Colonic mucosa (tissue), 4 donors: ENCODE measurements around the gene HPS4. TPM values are rescaled to one million over a fixed set of nuclear protein-coding genes. Genes with fewer than 3 reads are reported as not detected.

Experiments used
- DNase-seq: peaks from one replicate; pipeline ENCODE4 v3.0.0-alpha.2; 2020
- H3K27ac ChIP-seq: fragments of 200-600 bp; one replicate; pipeline ENCODE4 v1.8.0; 2021
- H3K27me3 ChIP-seq: fragments of 200-600 bp; one replicate; pipeline ENCODE4 v1.8.0; 2021
- H3K36me3 ChIP-seq: fragments of 200-600 bp; one replicate; pipeline ENCODE4 v1.8.0; 2021
- H3K4me1 ChIP-seq: fragments of 200-600 bp; one replicate; pipeline ENCODE4 v1.8.0; 2021; ENCODE audit warnings: mild to moderate bottlenecking
- H3K4me3 ChIP-seq: fragments of 200-600 bp; one replicate; pipeline ENCODE4 v1.8.0; 2021
- H3K9ac ChIP-seq, 2 donors: one replicate each; pipeline ENCODE4 v1.7.0; 2013; ENCODE audit warnings: control low read depth in 2 of 2, low read depth in 2 of 2, low read length in 2 of 2
- H3K9me3 ChIP-seq: fragments of 200-600 bp; one replicate; pipeline ENCODE4 v1.8.0; 2021
- CTCF ChIP-seq: fragments of 200-600 bp; IDR thresholded peaks from one replicate; pipeline ENCODE4 v1.8.0; 2022; ENCODE audit warnings: antibody characterized with exemption, mild to moderate bottlenecking
- intact Hi-C: fragments of 100-400 bp; cut with DNase I; formaldehyde crosslinking; loops from one replicate; pipeline ENCODE4 v1.14.1; 2022
- total RNA-seq, 2 donors: library from RNA; stranded (reverse); fragmentation: NEBNext Ultra II Directional in 1 of 2; extraction: Animal tissue kit (Norgen Biotek cat#: 25700) in 1 of 2; gene quantifications; one replicate each; pipeline ENCODE4 v1.2.1, GENCODE V29; 2021
- donor health status: healthy.
- donor health status: DM: no; HTN: no; CAD: no.
- donor health status: DM: no; HTN: no; CAD: no.

The HPS4 gene
- total RNA-seq, 2 donors from 2014 or later: 23.8 to 26.3 TPM

GRCh38 chr22:26516503-26516902, 32.9 kb upstream of the HPS4 start:
- intact Hi-C loops: no loop called here
- Histone ChIP-seq H3K27ac (no peak overlapping the region), H3K4me1 (peaks cover under 1% of the 10 kb centered on the region), H3K9me3 (no peaks in the 10 kb centered on the region), H3K36me3 (no peaks in the 10 kb centered on the region), H3K9ac (no peak overlapping the region), H3K27me3 (no peaks in the 10 kb centered on the region), H3K4me3 (no peak overlapping the region)
- no peak for DNase-seq
- no peak for TF ChIP-seq CTCF

GRCh38 chr22:26515931-26516330, 32.3 kb upstream of the HPS4 start:
- H3K36me3 ChIP-seq: no peaks in the 10 kb centered on the region
- intact Hi-C loops: no loop called here
- TF ChIP-seq CTCF: no peak
- no peaks in the 10 kb centered on the region for H3K27me3 ChIP-seq
- H3K4me1 ChIP-seq: peaks cover 3% of the 10 kb centered on the region
- H3K4me3 ChIP-seq: no peak overlapping the region
- H3K9me3 ChIP-seq: no peaks in the 10 kb centered on the region
- no peak overlapping the region for H3K27ac ChIP-seq
- no peak for DNase-seq
- no peak overlapping the region for H3K9ac ChIP-seq

GRCh38 chr22:26514419-26515161, 31.0 kb upstream of the HPS4 start:
- H3K9me3 ChIP-seq: no peaks in the 10 kb centered on the region
- no peak overlapping the region for H3K4me3 ChIP-seq
- TF ChIP-seq CTCF: no peak
- no peaks in the 10 kb centered on the region for H3K36me3 ChIP-seq
- no peak overlapping the region for H3K9ac ChIP-seq
- no peaks in the 10 kb centered on the region for H3K27me3 ChIP-seq
- no peak overlapping the region for H3K27ac ChIP-seq
- no peak for DNase-seq
- H3K4me1 ChIP-seq: peaks cover 7% of the 10 kb centered on the region
- intact Hi-C loops: no loop called here

GRCh38 chr22:26513838-26514237, 30.3 kb upstream of the HPS4 start:
- no peak overlapping the region for H3K9ac ChIP-seq
- no peak for DNase-seq
- TF ChIP-seq CTCF: no peak
- H3K4me1 ChIP-seq: peaks cover 7% of the 10 kb centered on the region
- no peaks in the 10 kb centered on the region for H3K9me3 ChIP-seq
- H3K27me3 ChIP-seq: no peaks in the 10 kb centered on the region
- H3K27ac ChIP-seq: no peak overlapping the region
- H3K36me3 ChIP-seq: no peaks in the 10 kb centered on the region
- intact Hi-C loops: no loop called here
- no peak overlapping the region for H3K4me3 ChIP-seq

- no peak for TF ChIP-seq CTCF
- Histone ChIP-seq H3K36me3 (no peaks in the 10 kb centered on the region), H3K4me3 (peak within 1 kb of the TSS; percentile 84), H3K9me3 (no peaks in the 10 kb centered on the region), H3K4me1 (peaks cover 7% of the 10 kb centered on the region), H3K27me3 (no peaks in the 10 kb centered on the region), H3K9ac (peak within 1 kb of the TSS; percentile 88 to 93), H3K27ac (peak within 1 kb of the TSS; percentile 48)
- intact Hi-C loops: no loop called here
- DNase-seq: peak; percentile 97
These were observed 28.7 kb upstream of the HPS4 start, which contains the start of gene TFIP11 for GRCh38 chr22:26512149-26512793. TSS of gene TFIP11 (minus strand) at chr22:26512473. CDS start at chr22:26510272, 2,201 bp downstream.
